NOMO-1 treated with dmso at 0.1 percent for 144 hours (cell line): Measurements from ENCODE around the gene CALR3.
"Not testable (repeated sequence)": the region's sequence is repeated elsewhere in the genome, so short reads cannot be mapped to it uniquely, and the experiment has no call there.

Experiments used
- DNase-seq: peaks from one replicate; lab custom pipeline; 2025; ENCODE audit not compliant: unreplicated experiment; lab: John Stamatoyannopoulos, UW

CALR3 gene

GRCh38 chr19:16524991-16525734 is 29.2 kb upstream of the CALR3 start:
- DNase-seq = no peak

DNA sequence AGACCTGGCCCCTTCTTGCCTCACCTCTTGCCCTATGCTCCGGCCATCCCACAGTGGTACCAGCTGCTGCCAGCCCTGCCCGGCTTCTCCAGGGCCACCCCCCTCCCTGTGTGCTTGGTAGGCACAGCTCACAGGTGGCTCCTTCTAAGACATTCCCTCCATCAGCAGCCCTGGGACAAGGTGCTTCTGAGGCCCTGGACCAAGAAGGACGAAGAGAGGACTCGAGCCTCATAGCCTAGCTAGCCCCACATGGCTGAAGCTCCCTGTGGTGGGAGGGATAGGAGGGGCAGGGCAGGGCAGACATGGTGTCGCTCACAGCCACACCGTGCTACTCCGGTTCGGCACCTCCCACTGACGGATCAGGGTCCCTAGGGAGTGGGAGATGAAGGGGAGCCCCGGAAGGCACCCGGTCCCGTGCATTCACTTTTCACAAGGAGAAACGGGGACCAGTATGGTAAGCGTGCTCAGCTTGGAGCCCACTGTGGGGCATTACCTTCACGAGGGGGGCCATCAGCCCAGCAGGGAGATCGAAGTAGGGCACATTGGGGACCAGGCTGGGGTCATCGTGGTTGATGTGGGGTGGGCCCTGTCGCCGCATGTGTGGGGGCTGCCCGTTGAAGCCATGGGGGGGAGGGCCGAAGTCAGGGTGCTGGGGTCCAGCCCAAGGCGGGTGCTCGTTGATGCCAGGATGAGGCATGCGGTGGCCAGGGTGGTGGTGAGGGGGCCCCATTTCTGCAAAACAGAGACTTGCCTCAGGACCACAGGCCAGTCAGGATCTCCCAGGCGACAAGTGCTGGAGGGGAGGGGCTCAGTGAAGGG is 26.8 kb upstream of the CALR3 start:
- DNase-seq = no peak

DNA sequence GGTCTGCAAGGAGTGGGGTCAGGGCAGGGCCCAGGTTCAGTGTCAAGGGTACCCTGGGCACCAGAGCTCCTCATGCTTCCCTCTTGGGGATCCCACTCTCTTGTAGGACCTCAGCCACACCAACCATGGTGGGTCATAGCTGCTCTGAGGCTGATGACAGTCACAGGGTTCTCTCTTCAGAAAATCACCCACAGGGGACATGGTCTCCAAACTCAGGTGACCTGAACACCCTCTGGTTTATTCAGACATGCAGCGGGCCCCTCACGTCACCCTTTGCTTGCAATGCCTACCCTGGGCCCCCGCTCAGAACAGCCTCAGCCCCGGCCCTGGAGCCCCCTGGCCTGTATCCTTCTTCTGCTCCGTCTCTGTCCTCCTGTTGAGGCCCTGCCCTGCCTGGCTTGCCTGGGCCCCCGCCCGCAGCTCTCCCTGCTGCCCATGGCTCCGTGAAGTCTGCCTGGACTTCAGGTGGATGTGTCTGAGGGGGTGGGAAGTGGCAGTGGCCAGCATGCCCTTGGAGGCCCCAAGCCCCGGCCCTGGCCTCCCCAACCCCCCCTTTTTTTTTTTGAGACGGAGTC is 25.8 kb upstream of the CALR3 start:
- no peak for DNase-seq

GRCh38 chr19:16520986-16521624 is 25.1 kb upstream of the CALR3 start:
- no peak for DNase-seq

DNA sequence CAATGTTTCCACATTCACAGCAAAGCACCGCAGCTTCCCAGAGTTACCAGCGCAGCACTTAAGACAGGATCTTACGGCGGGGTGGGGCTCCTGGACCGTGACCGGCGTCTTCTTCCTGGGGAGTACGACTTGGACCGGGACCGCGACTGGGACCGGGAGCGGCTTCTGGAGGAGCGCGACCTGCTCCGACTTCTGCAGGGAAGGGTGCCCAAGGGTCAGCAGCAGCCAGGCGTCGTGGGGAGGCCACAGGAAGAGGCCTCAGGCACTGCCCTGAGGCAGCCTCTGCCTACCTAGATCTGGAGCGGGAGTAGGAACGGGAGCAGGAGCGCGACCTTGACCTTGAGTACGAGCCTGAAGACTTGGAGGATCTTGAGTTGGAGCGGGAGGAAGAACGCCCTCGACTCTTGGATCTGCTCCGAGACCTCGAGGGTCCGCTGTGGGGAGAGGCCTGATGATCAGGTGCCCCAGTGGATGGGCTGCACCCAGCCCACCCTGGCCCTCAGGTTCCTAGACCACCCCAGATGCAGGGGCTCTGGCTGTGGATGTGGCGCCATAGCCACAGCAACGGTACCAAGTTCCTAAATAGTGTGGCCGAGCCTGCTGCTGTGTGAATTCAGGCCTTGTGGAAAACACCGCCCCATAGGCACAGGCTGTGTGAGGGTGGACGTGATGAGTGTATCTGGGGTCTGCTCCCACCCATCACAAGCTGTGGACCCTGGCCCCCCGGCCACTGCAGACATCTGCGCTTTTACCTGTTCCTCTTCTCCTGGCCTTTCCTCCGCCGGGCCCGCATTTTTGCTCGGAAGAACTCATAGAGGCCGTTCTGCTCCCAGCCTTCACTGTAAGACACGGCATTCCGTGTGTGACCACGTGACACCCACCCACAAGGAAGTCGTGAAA is 24.4 kb upstream of the CALR3 start:
- DNase-seq = no peak

- DNase-seq = no peak
Observed at GRCh38 chr19:16519230-16519687, 23.3 kb upstream of the CALR3 start.

- no peak for DNase-seq
Observed at GRCh38 chr19:16518483-16519229, 22.7 kb upstream of the CALR3 start.

- DNase-seq = no peak
Observed at GRCh38 chr19:16518061-16518460, 22.1 kb upstream of the CALR3 start.

DNA sequence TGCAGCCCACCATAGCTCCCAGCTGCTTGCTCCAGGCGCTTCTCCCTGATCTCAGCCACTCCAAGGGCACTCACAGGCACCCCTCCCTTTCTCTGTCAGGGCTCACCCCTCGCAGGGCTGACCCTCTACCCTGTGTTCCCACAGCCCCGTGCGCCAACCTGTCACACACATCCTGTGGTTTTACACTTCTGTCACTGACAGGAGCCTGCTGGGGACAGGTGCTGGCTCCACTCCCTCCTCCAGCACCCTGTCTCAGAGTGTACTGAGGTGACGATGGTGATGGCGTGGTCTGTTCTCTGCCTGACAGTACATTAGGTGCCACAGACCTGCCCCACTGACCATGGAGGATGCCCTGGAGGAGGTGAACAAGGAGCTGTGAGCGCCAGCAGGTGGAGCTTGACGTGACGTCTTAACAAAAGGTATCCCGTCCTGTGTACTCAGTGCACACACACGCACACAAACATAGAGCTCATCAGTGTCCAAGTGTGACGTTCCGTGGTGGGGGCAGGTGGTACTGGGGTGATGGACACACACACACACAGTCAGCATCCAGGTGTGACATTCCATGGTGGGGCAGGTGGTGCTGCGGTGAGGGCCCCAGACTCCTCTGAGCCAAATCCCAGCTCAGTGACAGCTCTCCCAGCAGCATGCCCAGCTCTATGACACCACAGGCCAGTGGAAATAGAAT is 21.1 kb upstream of the CALR3 start:
- no peak for DNase-seq

DNA sequence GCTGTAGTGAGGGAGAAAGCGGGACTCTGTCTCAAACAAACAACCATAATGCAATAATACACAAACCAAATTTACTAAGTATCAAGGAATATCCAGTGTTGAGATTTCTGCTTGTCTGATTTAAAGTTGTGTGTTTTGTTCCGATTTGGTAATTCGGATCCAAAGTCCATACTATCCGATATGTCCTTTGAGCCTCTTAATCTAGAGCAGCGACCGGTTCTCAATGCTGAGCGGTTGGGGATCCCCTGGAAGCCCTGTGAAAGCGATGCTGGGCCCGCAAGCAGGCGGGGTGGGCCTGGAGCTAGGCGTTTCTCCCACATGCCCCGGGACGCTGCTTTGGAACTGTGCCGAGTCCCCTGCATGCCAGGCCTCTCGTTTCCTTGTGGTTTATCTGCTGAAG is 20.4 kb upstream of the CALR3 start:
- DNase-seq = no peak

DNA sequence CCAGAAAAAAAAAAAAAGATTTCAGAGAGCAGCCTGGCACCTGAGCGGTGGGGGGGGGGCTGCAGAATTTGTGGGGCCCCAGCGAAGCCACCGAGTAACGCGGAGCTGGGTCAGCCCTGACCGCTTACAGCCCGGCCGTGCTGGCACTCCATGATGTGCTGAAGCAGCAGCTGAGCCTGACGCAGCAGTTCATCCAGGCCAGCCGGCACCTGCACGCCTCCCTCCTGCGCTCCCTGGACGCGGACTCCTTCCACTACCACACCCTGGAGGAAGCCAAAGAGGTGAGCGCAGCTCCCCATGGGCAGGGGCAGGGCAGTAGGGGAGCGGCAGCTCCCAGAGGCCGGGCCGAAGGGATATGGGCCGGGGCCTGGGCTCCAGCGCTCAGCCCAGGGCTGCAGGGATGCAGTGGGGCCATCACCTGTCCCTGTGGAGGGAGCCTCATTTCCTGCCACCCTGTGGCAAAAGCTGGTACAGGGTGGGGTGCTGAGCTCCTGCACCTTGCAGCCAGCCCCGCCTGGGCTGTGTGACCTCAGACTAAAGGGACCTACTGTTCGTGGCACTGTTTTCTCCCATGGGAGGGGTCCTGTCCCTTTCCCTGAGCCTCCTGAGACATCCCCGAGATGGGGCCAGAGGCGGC is 18.5 kb upstream of the CALR3 start:
- DNase-seq = no peak

DNA sequence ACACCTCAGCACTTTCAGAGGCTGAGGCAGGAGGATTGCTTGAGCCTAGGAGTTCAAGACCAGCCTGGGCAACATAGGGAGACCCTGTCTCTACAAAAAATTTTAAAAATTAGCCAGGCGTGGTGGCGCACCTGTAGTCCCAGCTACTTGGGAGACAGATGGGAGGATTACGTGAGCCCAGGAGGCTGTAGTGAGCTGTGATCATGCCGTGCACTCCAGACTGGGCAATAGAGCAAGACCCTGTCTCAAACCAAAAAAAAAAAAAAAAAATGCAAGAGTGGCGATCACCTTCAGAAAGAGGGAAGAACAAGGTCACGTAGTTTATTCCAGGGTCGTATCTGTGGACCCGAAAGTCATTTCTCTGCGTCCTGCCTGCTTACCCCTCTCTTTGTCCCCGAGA is 16.6 kb upstream of the CALR3 start:
- DNase-seq = not testable (repeated sequence)

- no peak for DNase-seq
Observed at GRCh38 chr19:16509141-16510061, 13.4 kb upstream of the CALR3 start.

DNA sequence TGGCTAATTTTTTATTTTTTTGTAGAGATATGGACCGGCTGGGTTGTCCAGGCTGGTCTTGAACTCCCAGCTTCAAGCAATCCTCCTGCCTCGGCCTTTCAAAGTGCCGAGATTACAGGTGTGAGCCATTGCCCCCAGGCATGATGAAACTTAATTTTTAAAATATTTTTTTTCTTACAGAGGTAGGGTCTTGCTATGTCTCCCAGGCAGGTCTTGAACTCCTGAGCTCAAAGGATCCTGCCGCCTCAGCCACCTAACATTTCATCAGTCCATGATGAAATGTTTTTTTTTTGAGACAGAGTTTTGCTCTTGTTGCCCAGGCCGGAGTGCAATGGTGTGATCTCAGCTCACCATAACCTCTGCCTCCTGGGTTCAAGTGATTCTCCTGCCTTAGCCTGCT is 12.6 kb upstream of the CALR3 start:
- DNase-seq = no peak

GRCh38 chr19:16506961-16507360 is 11.0 kb upstream of the CALR3 start:
- no peak for DNase-seq

DNA sequence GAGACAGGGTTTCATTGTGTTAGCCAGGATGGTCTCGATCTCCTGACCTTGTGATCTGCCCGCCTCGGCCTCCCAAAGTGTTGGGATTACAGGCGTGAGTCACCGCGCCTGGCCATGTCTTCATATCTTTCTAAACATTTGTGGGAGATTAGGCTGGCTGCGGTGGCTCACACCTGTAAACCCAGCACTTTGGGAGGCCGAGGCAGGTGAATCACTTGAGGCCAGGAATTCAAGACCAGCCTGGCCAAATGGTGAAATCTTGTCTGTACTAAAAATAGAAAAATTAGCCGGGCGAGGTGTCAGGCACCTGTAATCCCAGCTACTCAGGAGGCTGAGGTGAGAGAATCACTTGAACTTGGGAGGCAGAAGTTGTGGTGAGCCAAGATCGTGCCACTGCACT is 10.2 kb upstream of the CALR3 start:
- not testable (repeated sequence) for DNase-seq

DNA sequence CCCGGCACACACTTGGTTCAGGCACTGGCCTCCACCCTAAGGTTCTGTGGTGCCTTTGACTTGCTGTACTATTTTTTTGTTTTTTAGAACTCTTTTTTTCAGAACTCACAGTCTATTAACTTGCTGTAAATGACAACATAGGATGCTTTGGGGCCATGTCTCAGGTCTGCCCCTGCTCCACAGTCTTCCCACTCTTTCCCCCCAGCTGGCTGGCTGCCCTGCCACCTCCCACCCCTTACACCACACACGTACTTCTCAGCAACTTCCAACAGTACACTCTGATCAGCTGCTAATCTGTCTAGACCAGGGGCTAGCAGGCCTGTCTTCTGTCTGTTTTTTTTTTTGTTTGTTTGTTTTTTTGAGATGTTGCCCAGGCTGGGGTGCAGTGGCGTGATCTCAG is 8.3 kb upstream of the CALR3 start:
- no peak for DNase-seq

GRCh38 chr19:16497837-16498236 is 1.9 kb upstream of the CALR3 start:
- DNase-seq = no peak
